CD4-positive, alpha-beta T cell treated with Interleukin-10 for 1 hour (primary cell): ENCODE data around the gene CHAF1A.

ENCODE experiments used
- DNase-seq: peaks from one replicate; pipeline ENCODE4 v3.0.0-alpha.2; 2020

The CHAF1A gene

GRCh38 chr19:4464815-4465581 is 62.6 kb downstream of the CHAF1A start:
- no peak for DNase-seq

GRCh38 chr19:4467835-4468234 is 65.4 kb downstream of the CHAF1A start:
- DNase-seq: no peak

- DNase-seq: peak; percentile 100
Observed at GRCh38 chr19:4471403-4472173, 69.1 kb downstream of the CHAF1A start.

- DNase-seq: no peak
Observed at GRCh38 chr19:4472174-4472974, 69.9 kb downstream of the CHAF1A start, which contains the start of gene HDGFL2. TSS of gene HDGFL2 (plus strand) at chr19:4472297. CDS start at chr19:4472351, 54 bp downstream.

GRCh38 chr19:4473011-4473762 is 70.7 kb downstream of the CHAF1A start:
- no peak for DNase-seq

- DNase-seq: no peak
Observed at GRCh38 chr19:4473763-4474513, 71.5 kb downstream of the CHAF1A start.

- DNase-seq: no peak
Observed at GRCh38 chr19:4474514-4475022, 72.1 kb downstream of the CHAF1A start.

GRCh38 chr19:4477034-4477801 is 74.8 kb downstream of the CHAF1A start:
- no peak for DNase-seq

GRCh38 chr19:4482721-4483364 is 80.4 kb downstream of the CHAF1A start:
- DNase-seq: no peak

- DNase-seq: no peak
Observed at GRCh38 chr19:4483385-4483784, 80.9 kb downstream of the CHAF1A start.

GRCh38 chr19:4487572-4487971 is 85.1 kb downstream of the CHAF1A start:
- DNase-seq: no peak

GRCh38 chr19:4488496-4488895 is 86.1 kb downstream of the CHAF1A start:
- DNase-seq: no peak

- DNase-seq: no peak
Observed at GRCh38 chr19:4491446-4491845, 89.0 kb downstream of the CHAF1A start.

- no peak for DNase-seq
Observed at GRCh38 chr19:4492337-4493103, 90.1 kb downstream of the CHAF1A start.
